SK-N-SH treated with all-trans-retinoic acid at 6 μM for 48 hours (cell line): ENCODE measurements around the gene FMN1.

Source experiments
- ARNTL ChIP-seq: fragments of 450-650 bp; formaldehyde crosslinking; IDR thresholded peaks from 2 replicates; pipeline ENCODE4 v1.5.0; 2020; ENCODE audit warnings: low read depth, mild to moderate bottlenecking, moderate library complexity, borderline replicate concordance
- CSDC2 ChIP-seq: fragments of 250-450 bp; sonication (Bioruptor Pico); IDR thresholded peaks from 2 replicates; pipeline ENCODE4 v1.5.0; 2020; ENCODE audit warnings: mild to moderate bottlenecking, moderate library complexity
- GLIS3 ChIP-seq: fragments of 250-450 bp; sonication (Bioruptor Pico); IDR thresholded peaks from 2 replicates; pipeline ENCODE4 v1.5.0; 2020; ENCODE audit warnings: mild to moderate bottlenecking, moderate library complexity
- ZNF70 ChIP-seq: fragments of 450-650 bp; formaldehyde crosslinking; IDR thresholded peaks from 2 replicates; pipeline ENCODE4 v1.5.0; 2020; ENCODE audit warnings: mild to moderate bottlenecking, moderate library complexity
- TF ChIP-seq, protein P1 (sequence below): fragments of 250-450 bp; sonication (Bioruptor Pico); IDR thresholded peaks from 2 replicates; pipeline ENCODE4 v1.5.1; 2020; ENCODE audit warnings: low read depth, mild to moderate bottlenecking, moderate library complexity

DNA sequence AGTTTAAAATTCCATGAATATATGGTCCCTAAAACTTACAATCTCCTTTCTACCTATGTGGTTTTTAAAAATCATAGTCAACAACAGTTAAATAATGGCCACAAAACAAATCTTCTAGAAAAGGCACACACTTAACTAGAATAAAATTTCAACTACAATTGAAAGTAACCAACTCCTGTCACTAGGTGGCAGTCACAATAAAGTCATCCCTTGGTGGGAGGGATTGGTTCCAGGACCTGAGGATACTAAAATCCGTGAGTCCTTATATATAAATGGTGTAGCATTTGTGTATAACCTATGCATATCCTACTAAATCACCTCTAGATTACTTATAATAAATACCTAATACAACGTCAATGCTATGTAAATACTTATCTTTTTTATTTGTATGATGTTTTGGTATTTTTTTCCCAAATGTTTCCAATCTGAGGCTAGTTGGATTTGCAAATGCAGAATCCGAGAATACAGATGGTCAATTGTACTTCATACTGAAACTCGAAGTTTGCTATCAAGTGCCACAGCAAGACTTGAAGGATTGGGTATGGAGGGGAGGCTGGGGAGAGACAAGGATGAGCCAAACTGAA is 172.6 kb downstream of the FMN1 start:
- TF ChIP-seq ARNTL (CRISPR knock-in tag) (no peak), CSDC2 (CRISPR knock-in tag) (no peak), GLIS3 (CRISPR knock-in tag) (no peak), ZNF70 (CRISPR knock-in tag) (no peak)
- TF ChIP-seq, protein P1, sequence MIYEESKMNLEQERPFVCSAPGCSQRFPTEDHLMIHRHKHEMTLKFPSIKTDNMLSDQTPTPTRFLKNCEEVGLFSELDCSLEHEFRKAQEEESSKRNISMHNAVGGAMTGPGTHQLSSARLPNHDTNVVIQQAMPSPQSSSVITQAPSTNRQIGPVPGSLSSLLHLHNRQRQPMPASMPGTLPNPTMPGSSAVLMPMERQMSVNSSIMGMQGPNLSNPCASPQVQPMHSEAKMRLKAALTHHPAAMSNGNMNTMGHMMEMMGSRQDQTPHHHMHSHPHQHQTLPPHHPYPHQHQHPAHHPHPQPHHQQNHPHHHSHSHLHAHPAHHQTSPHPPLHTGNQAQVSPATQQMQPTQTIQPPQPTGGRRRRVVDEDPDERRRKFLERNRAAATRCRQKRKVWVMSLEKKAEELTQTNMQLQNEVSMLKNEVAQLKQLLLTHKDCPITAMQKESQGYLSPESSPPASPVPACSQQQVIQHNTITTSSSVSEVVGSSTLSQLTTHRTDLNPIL: no peak
